Mesenchymal stem cell (in vitro differentiated cells and primary cell): ENCODE data around the gene TDP1.
A peak's percentile ranks its signal among the peaks of the same experiment; 100 is the strongest.

Source experiments
- DNase-seq: peaks from one replicate; pipeline ENCODE4 v3.0.0-alpha.2; 2013
- H2AFZ ChIP-seq: one replicate; pipeline ENCODE4 v1.6.1; 2013; ENCODE audit warnings: low read depth, mild to moderate bottlenecking, control low read depth, inconsistent platforms, low read length, moderate library complexity
- H2AK5ac ChIP-seq: 2 replicates; pipeline ENCODE4 v1.6.1; 2013; ENCODE audit warnings: low read length, moderate library complexity, mild to moderate bottlenecking, inconsistent platforms; ENCODE audit not compliant: severe bottlenecking
- H2BK120ac ChIP-seq: one replicate; pipeline ENCODE4 v1.6.1; 2013; ENCODE audit warnings: low read depth, mild to moderate bottlenecking, inconsistent platforms, low read length, moderate library complexity
- H2BK12ac ChIP-seq, 2 experiments: one replicate each; pipeline ENCODE4 v1.6.1; 2013; ENCODE audit warnings: inconsistent platforms in 2 of 2, low read length in 2 of 2, mild to moderate bottlenecking in 2 of 2, moderate library complexity in 2 of 2, control low read depth in 1 of 2
- H2BK15ac ChIP-seq: one replicate; pipeline ENCODE4 v1.6.1; 2013; ENCODE audit warnings: mild to moderate bottlenecking, low read depth, inconsistent platforms; ENCODE audit not compliant: poor library complexity, severe bottlenecking
- H2BK5ac ChIP-seq: 2 replicates; pipeline ENCODE4 v1.6.1; 2013; ENCODE audit warnings: low read depth, mild to moderate bottlenecking, low read length, control low read depth, inconsistent platforms; ENCODE audit not compliant: poor library complexity, severe bottlenecking
- H3K14ac ChIP-seq, 2 experiments: one replicate each; pipeline ENCODE4 v1.6.1; 2013; ENCODE audit warnings: inconsistent platforms in 2 of 2, low read length in 2 of 2, control low read depth in 1 of 2, mild to moderate bottlenecking in 1 of 2, moderate library complexity in 1 of 2
- H3K18ac ChIP-seq, 2 experiments: one replicate each; pipeline ENCODE4 v1.6.1; 2013; ENCODE audit warnings: inconsistent platforms in 2 of 2, low read length in 2 of 2, control low read depth in 1 of 2, low read depth in 1 of 2, mild to moderate bottlenecking in 1 of 2
- H3K23ac ChIP-seq, 2 experiments: one replicate each; pipeline ENCODE4 v1.6.1; 2013; ENCODE audit warnings: inconsistent platforms in 2 of 2, low read length in 2 of 2, mild to moderate bottlenecking in 2 of 2, moderate library complexity in 2 of 2, control low read depth in 1 of 2
- H3K27ac ChIP-seq: 2 replicates; pipeline ENCODE4 v1.5.1; 2013; ENCODE audit warnings: mild to moderate bottlenecking, moderate library complexity, low read length, control low read depth, inconsistent platforms; ENCODE audit not compliant: poor library complexity, severe bottlenecking
- H3K27me3 ChIP-seq, 2 experiments: 2 replicates each; pipeline versions ENCODE4 v1.6.1 to v1.7.0; 2013; ENCODE audit warnings: low read length in 2 of 2, mild to moderate bottlenecking in 2 of 2, moderate library complexity in 2 of 2, control low read depth in 1 of 2, inconsistent platforms in 1 of 2; ENCODE audit not compliant: control insufficient read depth in 1 of 2, insufficient read depth in 1 of 2
- H3K36me3 ChIP-seq, 2 experiments: 2 replicates each; pipeline versions ENCODE4 v1.6.1 to v1.7.0; 2013; ENCODE audit warnings: low read length in 2 of 2, control low read depth in 1 of 2, inconsistent platforms in 1 of 2, low read depth in 1 of 2, mild to moderate bottlenecking in 1 of 2; ENCODE audit not compliant: insufficient read depth in 2 of 2, control insufficient read depth in 1 of 2
- H3K4ac ChIP-seq, 2 experiments: one replicate each; pipeline ENCODE4 v1.6.1; 2013; ENCODE audit warnings: inconsistent platforms in 2 of 2, low read length in 2 of 2, mild to moderate bottlenecking in 2 of 2, moderate library complexity in 2 of 2, control low read depth in 1 of 2, low read depth in 1 of 2
- H3K4me1 ChIP-seq: 2 replicates; pipeline ENCODE4 v1.6.1; 2013; ENCODE audit warnings: low read depth, low read length, control low read depth; ENCODE audit not compliant: control insufficient read depth, insufficient read depth
- H3K4me2 ChIP-seq: 2 replicates; pipeline ENCODE4 v1.6.1; 2013; ENCODE audit warnings: low read length, mild to moderate bottlenecking, inconsistent platforms; ENCODE audit not compliant: poor library complexity, severe bottlenecking
- H3K4me3 ChIP-seq, 2 experiments: 2 replicates each; pipeline versions ENCODE4 v1.5.1 to v1.7.0; 2013; ENCODE audit warnings: low read length in 2 of 2, mild to moderate bottlenecking in 2 of 2, control low read depth in 1 of 2, low read depth in 1 of 2; ENCODE audit not compliant: insufficient read depth in 1 of 2
- H3K79me1 ChIP-seq: replicated peaks from 2 replicates; pipeline ENCODE4 v1.6.1; 2013; ENCODE audit warnings: mild to moderate bottlenecking, control low read depth, low read length, inconsistent platforms; ENCODE audit not compliant: poor library complexity, severe bottlenecking
- H3K9ac ChIP-seq: 2 replicates; pipeline ENCODE4 v1.7.0; 2013; ENCODE audit warnings: mild to moderate bottlenecking, low read length, moderate library complexity
- H3K9me3 ChIP-seq: 2 replicates; pipeline ENCODE4 v1.7.0; 2013; ENCODE audit warnings: mild to moderate bottlenecking, low read length; ENCODE audit not compliant: control insufficient read depth
- H4K8ac ChIP-seq: one replicate; pipeline ENCODE4 v1.6.1; 2013; ENCODE audit warnings: inconsistent platforms, mild to moderate bottlenecking, low read length, moderate library complexity
- H4K91ac ChIP-seq: one replicate; pipeline ENCODE4 v1.6.1; 2013; ENCODE audit warnings: mild to moderate bottlenecking, low read length, inconsistent platforms
- WGBS: methylation state at CpG from one replicate; pipeline ENCODE4 v1.1.7; 2013; ENCODE audit warnings: mixed read lengths; 5-methylcytosine and 5-hydroxymethylcytosine counted together

Gene TDP1

GRCh38 chr14:89990218-89990617 is 34.5 kb downstream of the TDP1 start:
- Histone ChIP-seq H3K27ac (no peak overlapping the region), H4K91ac (no peak overlapping the region), H2BK15ac (no peak overlapping the region), H3K23ac (no peak overlapping the region), H3K9me3 (no peaks in the 10 kb centered on the region), H3K4me2 (no peak overlapping the region), H2BK12ac (no peak overlapping the region), H3K27me3 (no peaks in the 10 kb centered on the region), H3K14ac (no peak overlapping the region), H3K36me3 (peaks cover 6 to 81% of the 10 kb centered on the region in 2 experiments), H3K79me1 (peaks cover 12% of the 10 kb centered on the region), H3K4me3 (no peak overlapping the region), H2AFZ (no peak overlapping the region), H4K8ac (no peak overlapping the region), H3K4me1 (no peaks in the 10 kb centered on the region), H2BK120ac (no peak overlapping the region), H3K9ac (no peak overlapping the region), H2AK5ac (no peak overlapping the region), H3K18ac (no peak overlapping the region), H3K4ac (no peak overlapping the region), H2BK5ac (no peak overlapping the region)
- no peak for DNase-seq
- WGBS: 100% methylated on average over 4 of the region's 5 CpGs

GRCh38 chr14:89990623-89991275 is 35.0 kb downstream of the TDP1 start:
- WGBS: 94% methylated on average over 2 of the region's 2 CpGs
- no peak overlapping the region for H3K23ac ChIP-seq
- no peak overlapping the region for H3K4me3 ChIP-seq
- no peak overlapping the region for H2BK120ac ChIP-seq
- H4K91ac ChIP-seq: no peak overlapping the region
- H2BK12ac ChIP-seq: no peak overlapping the region
- H3K27ac ChIP-seq: no peak overlapping the region
- H3K79me1 ChIP-seq: peaks cover 12% of the 10 kb centered on the region
- H3K36me3 ChIP-seq: peaks cover 6 to 86% of the 10 kb centered on the region in 2 experiments
- H2BK15ac ChIP-seq: no peak overlapping the region
- H3K18ac ChIP-seq: no peak overlapping the region
- H2AK5ac ChIP-seq: no peak overlapping the region
- no peaks in the 10 kb centered on the region for H3K9me3 ChIP-seq
- no peak overlapping the region for H3K9ac ChIP-seq
- no peak overlapping the region for H3K4ac ChIP-seq
- no peaks in the 10 kb centered on the region for H3K4me1 ChIP-seq
- no peak overlapping the region for H2AFZ ChIP-seq
- no peak overlapping the region for H3K14ac ChIP-seq
- H3K4me2 ChIP-seq: no peak overlapping the region
- H4K8ac ChIP-seq: no peak overlapping the region
- DNase-seq: no peak
- no peak overlapping the region for H2BK5ac ChIP-seq
- H3K27me3 ChIP-seq: no peaks in the 10 kb centered on the region

DNA sequence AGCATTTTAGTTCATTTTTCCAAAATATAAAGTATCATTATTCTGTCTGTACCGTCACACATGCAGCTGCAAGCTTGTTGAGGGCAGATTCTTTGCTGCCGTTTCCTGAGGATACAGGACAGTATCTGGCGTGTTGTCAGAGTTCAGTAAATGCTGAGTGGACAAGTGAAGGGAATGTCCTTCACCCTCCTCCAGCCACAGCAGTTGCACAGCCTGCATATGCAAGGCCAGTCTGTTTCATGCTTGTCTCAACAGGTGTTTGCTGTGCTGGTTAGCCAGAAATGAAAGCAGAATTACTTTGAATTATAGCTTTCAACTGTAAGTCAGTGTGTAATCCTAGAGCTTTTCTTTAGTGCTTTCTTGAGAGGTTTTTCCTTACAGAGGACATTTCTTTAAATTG is 36.5 kb downstream of the TDP1 start:
- Histone ChIP-seq H3K36me3 (peaks cover 14 to 86% of the 10 kb centered on the region in 2 experiments), H3K4me2 (no peak overlapping the region), H3K4ac (no peak overlapping the region), H2AFZ (no peak overlapping the region), H2BK15ac (no peak overlapping the region), H3K4me3 (no peak overlapping the region), H2BK5ac (no peak overlapping the region), H3K9me3 (no peaks in the 10 kb centered on the region), H3K79me1 (peaks cover 11% of the 10 kb centered on the region), H4K8ac (no peak overlapping the region), H3K4me1 (no peaks in the 10 kb centered on the region), H2BK120ac (no peak overlapping the region), H2BK12ac (no peak overlapping the region), H3K9ac (no peak overlapping the region), H3K18ac (no peak overlapping the region), H3K14ac (no peak overlapping the region), H3K23ac (no peak overlapping the region), H3K27me3 (no peaks in the 10 kb centered on the region), H2AK5ac (no peak overlapping the region), H4K91ac (no peak overlapping the region), H3K27ac (no peak overlapping the region)
- no peak for DNase-seq
- WGBS: 97% methylated on average over 3 of the region's 3 CpGs

DNA sequence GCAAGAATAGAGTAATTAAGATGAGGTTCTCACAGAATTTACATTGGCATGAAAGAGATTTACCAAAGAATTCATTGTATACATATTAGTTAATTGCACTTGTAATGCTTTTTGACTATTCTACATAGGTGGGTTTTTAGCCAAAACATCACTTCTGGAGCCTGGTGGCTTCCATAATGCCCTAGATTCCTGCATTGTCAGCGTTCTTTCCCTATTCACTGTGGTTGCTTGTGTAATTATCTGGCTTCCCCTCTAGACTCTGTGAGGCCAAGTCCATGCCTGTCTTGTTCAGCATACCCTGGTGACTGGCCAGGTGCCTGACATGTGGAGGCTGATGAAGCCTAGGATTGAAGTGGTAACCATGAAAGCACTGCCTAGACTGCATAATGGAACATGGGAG is 41.2 kb downstream of the TDP1 start:
- H3K4me1 ChIP-seq: no peaks in the 10 kb centered on the region
- no peak overlapping the region for H2AFZ ChIP-seq
- H2BK15ac ChIP-seq: no peak overlapping the region
- H3K9ac ChIP-seq: no peak overlapping the region
- H2BK5ac ChIP-seq: no peak overlapping the region
- H3K4me3 ChIP-seq: no peak overlapping the region
- H3K18ac ChIP-seq: no peak overlapping the region
- no peak overlapping the region for H3K23ac ChIP-seq
- no peak overlapping the region for H4K91ac ChIP-seq
- peak overlapping the region in 1 of 2 experiments; percentile 33 for H3K14ac ChIP-seq
- DNase-seq: no peak
- no peak overlapping the region for H3K4me2 ChIP-seq
- H3K4ac ChIP-seq: no peak overlapping the region
- WGBS: 100% methylated on average over 1 of the region's 1 CpG
- no peak overlapping the region for H2BK12ac ChIP-seq
- no peak overlapping the region for H4K8ac ChIP-seq
- H3K9me3 ChIP-seq: no peaks in the 10 kb centered on the region
- no peaks in the 10 kb centered on the region for H3K27me3 ChIP-seq
- H3K36me3 ChIP-seq: peaks cover 18 to 77% of the 10 kb centered on the region in 2 experiments
- peaks cover 10% of the 10 kb centered on the region for H3K79me1 ChIP-seq
- H3K27ac ChIP-seq: no peak overlapping the region
- H2BK120ac ChIP-seq: no peak overlapping the region
- H2AK5ac ChIP-seq: no peak overlapping the region
